ENCODE measurements around the gene CSDE1.

The CSDE1 gene

GRCh38 chr1:114749835-114750234, 7.9 kb downstream of the CSDE1 start:
- no peak for DNase-seq (ENCODE audit: low spot score)

GRCh38 chr1:114746450-114747121, 11.2 kb downstream of the CSDE1 start:
- no peak for DNase-seq (ENCODE audit: low spot score)

- DNase-seq (ENCODE audit: low spot score), result peak; percentile 9
These were observed 12.5 kb downstream of the CSDE1 start for GRCh38 chr1:114745291-114745690.

GRCh38 chr1:114741963-114742746, 15.6 kb downstream of the CSDE1 start:
- DNase-seq (ENCODE audit: low spot score), result no peak

GRCh38 chr1:114740331-114740730, 17.5 kb downstream of the CSDE1 start:
- no peak for DNase-seq (ENCODE audit: low spot score)

- DNase-seq (ENCODE audit: low spot score), result no peak
These were observed 20.4 kb downstream of the CSDE1 start for GRCh38 chr1:114737314-114737849.

GRCh38 chr1:114735479-114735878, 22.3 kb downstream of the CSDE1 start:
- DNase-seq (ENCODE audit: low spot score), result no peak

GRCh38 chr1:114729782-114730181, 28.0 kb downstream of the CSDE1 start:
- DNase-seq (ENCODE audit: low spot score), result no peak

GRCh38 chr1:114728553-114728952, 29.2 kb downstream of the CSDE1 start:
- no peak for DNase-seq (ENCODE audit: low spot score)

- no peak for DNase-seq (ENCODE audit: low spot score)
These were observed 32.6 kb downstream of the CSDE1 start for GRCh38 chr1:114725230-114725629.

- DNase-seq (ENCODE audit: low spot score), result no peak
These were observed 33.9 kb downstream of the CSDE1 start for GRCh38 chr1:114723915-114724314.

- DNase-seq (ENCODE audit: low spot score), result no peak
These were observed 34.3 kb downstream of the CSDE1 start for GRCh38 chr1:114723457-114723856.

GRCh38 chr1:114720492-114720891, 37.3 kb downstream of the CSDE1 start:
- no peak for DNase-seq (ENCODE audit: low spot score)

GRCh38 chr1:114719424-114719787, 38.4 kb downstream of the CSDE1 start:
- DNase-seq (ENCODE audit: low spot score), result peak; percentile 56

GRCh38 chr1:114718661-114719423, 38.9 kb downstream of the CSDE1 start:
- peak; percentile 74 for DNase-seq (ENCODE audit: low spot score)

- peak; percentile 89 for DNase-seq (ENCODE audit: low spot score)
These were observed 41.2 kb downstream of the CSDE1 start, which contains the start of gene NRAS for GRCh38 chr1:114716304-114717170. Gene NRAS (minus strand): TSS chr1:114716771. CDS start chr1:114716160, 611 bp downstream.

GRCh38 chr1:114715952-114716303, 41.9 kb downstream of the CSDE1 start:
- peak; percentile 53 for DNase-seq (ENCODE audit: low spot score)

- DNase-seq (ENCODE audit: low spot score), result no peak
These were observed 44.8 kb downstream of the CSDE1 start for GRCh38 chr1:114712977-114713376.

GRCh38 chr1:114710360-114710759, 47.4 kb downstream of the CSDE1 start:
- no peak for DNase-seq (ENCODE audit: low spot score)

- DNase-seq (ENCODE audit: low spot score), result no peak
These were observed 50.2 kb downstream of the CSDE1 start for GRCh38 chr1:114707604-114708003.

GRCh38 chr1:114703242-114703641, 54.5 kb downstream of the CSDE1 start:
- no peak for DNase-seq (ENCODE audit: low spot score)

- no peak for DNase-seq (ENCODE audit: low spot score)
These were observed 55.0 kb downstream of the CSDE1 start for GRCh38 chr1:114702737-114703136.

Data from RKO (cell line).